Fibroblast of the aortic adventitia (primary cell): Measurements from ENCODE around the gene FBN2. TPM values are rescaled to one million over a fixed set of nuclear protein-coding genes. Genes with fewer than 3 reads are reported as not detected.

Experiments
- DNase-seq: peaks from one replicate; pipeline ENCODE4 v3.0.0-alpha.2; 2010; ENCODE audit warnings: low read depth
- H3K4me3 ChIP-seq: 2 replicates; pipeline ENCODE4 v1.5.1; 2011; ENCODE audit warnings: low read depth, mild to moderate bottlenecking, control low read depth, low read length, moderate library complexity
- CTCF ChIP-seq: IDR thresholded peaks from 2 replicates; pipeline ENCODE4 v1.5.1; 2011; ENCODE audit warnings: mild to moderate bottlenecking, low read length, control low read depth, inconsistent platforms; ENCODE audit not compliant: insufficient read depth
- total RNA-seq: library from RNA; depleted of rRNA; stranded (reverse); fragments of >200 nt; gene quantifications from 2 replicates; pipeline ENCODE4 v1.2.3, GENCODE V29; 2012; ENCODE audit warnings: low replicate concordance

Gene FBN2
- total RNA-seq, 1 donor, result 19.8 TPM

- no peak for TF ChIP-seq CTCF
- no peak overlapping the region for H3K4me3 ChIP-seq
- no peak for DNase-seq
Observed at GRCh38 chr5:128345247-128345646, 192.8 kb downstream of the FBN2 start.

- no peak for DNase-seq
- no peak overlapping the region for H3K4me3 ChIP-seq
- no peak for TF ChIP-seq CTCF
Observed at GRCh38 chr5:128343168-128343567, 194.9 kb downstream of the FBN2 start.

- no peak for TF ChIP-seq CTCF
- H3K4me3 ChIP-seq, result no peak overlapping the region
- DNase-seq, result peak; percentile 20
Observed at GRCh38 chr5:128341056-128341455, 197.0 kb downstream of the FBN2 start.

GRCh38 chr5:128340648-128341047 is 197.4 kb downstream of the FBN2 start:
- DNase-seq, result no peak
- no peak for TF ChIP-seq CTCF
- H3K4me3 ChIP-seq, result no peak overlapping the region

- DNase-seq, result no peak
- TF ChIP-seq CTCF, result no peak
- H3K4me3 ChIP-seq, result no peak overlapping the region
Observed at GRCh38 chr5:128339585-128339984, 198.5 kb downstream of the FBN2 start.

- TF ChIP-seq CTCF, result no peak
- DNase-seq, result no peak
- no peak overlapping the region for H3K4me3 ChIP-seq
Observed at GRCh38 chr5:128338649-128339048, 199.4 kb downstream of the FBN2 start.

GRCh38 chr5:128335339-128335738 is 202.7 kb downstream of the FBN2 start:
- DNase-seq, result no peak
- H3K4me3 ChIP-seq, result no peak overlapping the region
- no peak for TF ChIP-seq CTCF
